Neuronal stem cell (in vitro differentiated cells): ENCODE measurements around the gene PHACTR4.

Source experiments
- DNase-seq: peaks from one replicate; pipeline ENCODE4 v3.0.0-alpha.2; 2013; ENCODE audit warnings: low spot score
- H2AFZ ChIP-seq: one replicate; pipeline ENCODE4 v1.6.1; 2013; ENCODE audit warnings: mild to moderate bottlenecking, low read length, inconsistent platforms
- H2AK5ac ChIP-seq: 2 replicates; pipeline ENCODE4 v1.6.1; 2013; ENCODE audit warnings: low read depth, mild to moderate bottlenecking, inconsistent platforms, low read length, moderate library complexity, mixed read lengths
- H2BK120ac ChIP-seq: 2 replicates; pipeline ENCODE4 v1.6.1; 2013; ENCODE audit warnings: low read depth, mild to moderate bottlenecking, inconsistent platforms, low read length, moderate library complexity, mixed read lengths
- H2BK12ac ChIP-seq: one replicate; pipeline ENCODE4 v1.6.1; 2013; ENCODE audit warnings: low read length, inconsistent platforms
- H2BK15ac ChIP-seq: 2 replicates; pipeline ENCODE4 v1.6.1; 2013; ENCODE audit warnings: mild to moderate bottlenecking, low read length, inconsistent platforms, mixed read lengths
- H2BK5ac ChIP-seq: one replicate; pipeline ENCODE4 v1.6.1; 2013; ENCODE audit warnings: inconsistent platforms, mild to moderate bottlenecking, low read length, moderate library complexity
- H3K14ac ChIP-seq: one replicate; pipeline ENCODE4 v1.6.1; 2013; ENCODE audit warnings: low read length, inconsistent platforms
- H3K18ac ChIP-seq: 2 replicates; pipeline ENCODE4 v1.6.1; 2013; ENCODE audit warnings: low read length, inconsistent platforms
- H3K23ac ChIP-seq: 2 replicates; pipeline ENCODE4 v1.6.1; 2013; ENCODE audit warnings: low read depth, mild to moderate bottlenecking, mixed read lengths, low read length, inconsistent platforms; ENCODE audit not compliant: poor library complexity
- H3K27ac ChIP-seq: replicated peaks from 3 replicates; pipeline ENCODE4 v1.5.1; 2013; ENCODE audit warnings: low read length, inconsistent platforms
- H3K27me3 ChIP-seq, 3 experiments: 2 replicates each; pipeline ENCODE4 v1.6.1; 2013; ENCODE audit warnings: low read length in 3 of 3, mild to moderate bottlenecking in 2 of 3, inconsistent platforms in 1 of 3, low read depth in 1 of 3, mixed read lengths in 1 of 3, moderate library complexity in 1 of 3; ENCODE audit not compliant: control insufficient read depth in 3 of 3, insufficient read depth in 3 of 3
- H3K36me3 ChIP-seq, 2 donors: replicated peaks in 1 of 2; 2 replicates each; pipeline ENCODE4 v1.6.1; 2013; ENCODE audit warnings: low read length in 2 of 2; ENCODE audit not compliant: control insufficient read depth in 2 of 2, insufficient read depth in 2 of 2
- H3K4ac ChIP-seq: 2 replicates; pipeline ENCODE4 v1.6.1; 2013; ENCODE audit warnings: inconsistent platforms, mild to moderate bottlenecking, low read length, moderate library complexity
- H3K4me1 ChIP-seq, 2 donors: 1 replicate in 1 of 2; 2 replicates in 1 of 2; pipeline ENCODE4 v1.6.1; 2013; ENCODE audit warnings: low read length in 2 of 2, low read depth in 1 of 2; ENCODE audit not compliant: control insufficient read depth in 2 of 2, insufficient read depth in 1 of 2
- H3K4me2 ChIP-seq: one replicate; pipeline ENCODE4 v1.6.1; 2013; ENCODE audit warnings: mild to moderate bottlenecking, low read length, inconsistent platforms; ENCODE audit not compliant: insufficient read depth, poor library complexity, severe bottlenecking
- H3K4me3 ChIP-seq, 2 donors: 2 replicates each; pipeline ENCODE4 v1.5.1; 2013; ENCODE audit warnings: low read length in 2 of 2, mild to moderate bottlenecking in 2 of 2, inconsistent platforms in 1 of 2, moderate library complexity in 1 of 2
- H3K79me1 ChIP-seq: one replicate; pipeline ENCODE4 v1.6.1; 2013; ENCODE audit warnings: low read depth, mild to moderate bottlenecking, inconsistent platforms, low read length, moderate library complexity
- H3K9ac ChIP-seq: one replicate; pipeline ENCODE4 v1.6.1; 2013; ENCODE audit warnings: mild to moderate bottlenecking, low read depth, low read length, inconsistent platforms; ENCODE audit not compliant: poor library complexity
- H3K9me3 ChIP-seq, 2 donors: replicated peaks in 1 of 2; 2 replicates each; pipeline versions ENCODE3 to v1.6.1; 2013; ENCODE audit warnings: low read length in 2 of 2, mild to moderate bottlenecking in 2 of 2, inconsistent platforms in 1 of 2, low read depth in 1 of 2, mixed read lengths in 1 of 2, moderate library complexity in 1 of 2; ENCODE audit not compliant: control insufficient read depth in 2 of 2, insufficient read depth in 1 of 2
- H4K8ac ChIP-seq: one replicate; pipeline ENCODE4 v1.6.1; 2013; ENCODE audit warnings: low read depth, mild to moderate bottlenecking, inconsistent platforms, low read length, moderate library complexity
- H4K91ac ChIP-seq: one replicate; pipeline ENCODE4 v1.6.1; 2013; ENCODE audit warnings: low read length, low read depth, mild to moderate bottlenecking, inconsistent platforms; ENCODE audit not compliant: poor library complexity
- WGBS, 2 donors: extraction: QIAGEN DNeasy Blood & Tissue Kit; methylation state at CpG; one replicate each; pipeline ENCODE4 v1.1.7; 2013; ENCODE audit warnings: missing lambda C conversion rate in 2 of 2, mixed read lengths in 1 of 2; ENCODE audit not compliant: insufficient read length in 2 of 2, insufficient replicate concordance in 1 of 2; ENCODE audit errors: extremely low coverage in 2 of 2; 5-methylcytosine and 5-hydroxymethylcytosine counted together

Gene PHACTR4

DNA sequence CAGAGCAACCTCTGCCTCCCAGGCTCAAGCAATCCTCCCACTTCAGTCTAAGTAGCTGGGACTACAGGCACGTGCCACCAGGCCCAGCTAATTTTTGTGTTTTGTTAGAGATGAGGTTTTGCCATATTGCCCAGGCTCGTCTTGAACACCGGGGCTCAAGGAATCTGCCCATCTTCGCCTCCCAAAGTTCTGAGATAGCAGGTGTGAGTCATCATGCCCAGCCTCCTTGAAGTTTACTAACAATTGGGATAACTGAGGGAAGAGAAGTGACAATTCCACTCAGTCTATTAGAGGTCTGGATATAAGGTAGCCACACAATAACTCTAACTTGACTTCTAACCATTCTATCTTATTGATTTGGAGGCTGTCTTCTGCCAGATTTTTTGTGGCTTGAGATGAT, 130.0 kb downstream of the PHACTR4 start:
- no CpG with 5 or more reads among the region's 4 CpGs for WGBS, 2 donors
- H4K8ac ChIP-seq: no peak overlapping the region
- H2BK120ac ChIP-seq: no peak overlapping the region
- no peak overlapping the region for H2AFZ ChIP-seq
- H3K9me3 ChIP-seq: no peaks in the 10 kb centered on the region
- no peaks in the 10 kb centered on the region for H3K4me1 ChIP-seq
- H3K14ac ChIP-seq: no peak overlapping the region
- H3K4ac ChIP-seq: no peak overlapping the region
- no peak overlapping the region for H3K9ac ChIP-seq
- H3K4me2 ChIP-seq: no peak overlapping the region
- no peaks in the 10 kb centered on the region for H3K27me3 ChIP-seq
- H2AK5ac ChIP-seq: no peak overlapping the region
- H4K91ac ChIP-seq: no peak overlapping the region
- no peaks in the 10 kb centered on the region for H3K79me1 ChIP-seq
- H3K27ac ChIP-seq: no peak overlapping the region
- H3K18ac ChIP-seq: no peak overlapping the region
- H2BK15ac ChIP-seq: no peak overlapping the region
- H3K23ac ChIP-seq: no peak overlapping the region
- no peak overlapping the region for H3K4me3 ChIP-seq
- peaks cover 15 to 52% of the 10 kb centered on the region in 2 donors for H3K36me3 ChIP-seq
- H2BK5ac ChIP-seq: no peak overlapping the region
- H2BK12ac ChIP-seq: no peak overlapping the region
- no peak for DNase-seq

DNA sequence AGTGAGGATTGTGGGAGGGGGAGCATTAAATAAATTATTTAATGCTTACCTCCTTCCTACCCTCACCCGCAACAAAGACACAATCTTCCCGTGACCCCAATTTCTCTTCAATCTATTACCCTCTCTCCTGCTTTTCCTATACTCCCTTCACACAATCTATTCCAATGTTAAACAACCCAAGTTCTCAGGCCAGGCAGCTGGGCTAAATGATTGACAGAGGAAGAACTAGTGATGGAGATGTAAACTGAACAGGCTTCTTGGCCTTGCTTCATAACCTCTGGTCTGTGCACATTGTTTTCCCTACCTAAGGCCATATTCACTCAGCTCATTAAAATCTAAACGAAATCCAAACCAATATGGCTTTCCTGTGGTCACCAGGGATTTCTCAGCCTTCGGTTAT, 132.4 kb downstream of the PHACTR4 start:
- Histone ChIP-seq H3K9ac (no peak overlapping the region), H3K4me3 (no peak overlapping the region), H3K36me3 (peaks cover 4 to 32% of the 10 kb centered on the region in 2 donors), H3K27me3 (no peaks in the 10 kb centered on the region), H3K18ac (no peak overlapping the region), H4K8ac (no peak overlapping the region), H2BK120ac (no peak overlapping the region), H2BK5ac (no peak overlapping the region), H2AFZ (no peak overlapping the region), H3K9me3 (no peaks in the 10 kb centered on the region), H2AK5ac (no peak overlapping the region), H3K27ac (no peak overlapping the region), H3K79me1 (no peaks in the 10 kb centered on the region), H3K14ac (no peak overlapping the region), H3K4me1 (peaks cover 0 to under 1% of the 10 kb centered on the region in 2 donors), H4K91ac (no peak overlapping the region), H2BK15ac (no peak overlapping the region), H3K4ac (no peak overlapping the region), H2BK12ac (no peak overlapping the region), H3K4me2 (no peak overlapping the region), H3K23ac (no peak overlapping the region)
- 100% methylated on average over 1 of the region's 4 CpGs; no CpG with 5 or more reads in 1 of the 2 donors for WGBS, 2 donors
- DNase-seq: no peak

DNA sequence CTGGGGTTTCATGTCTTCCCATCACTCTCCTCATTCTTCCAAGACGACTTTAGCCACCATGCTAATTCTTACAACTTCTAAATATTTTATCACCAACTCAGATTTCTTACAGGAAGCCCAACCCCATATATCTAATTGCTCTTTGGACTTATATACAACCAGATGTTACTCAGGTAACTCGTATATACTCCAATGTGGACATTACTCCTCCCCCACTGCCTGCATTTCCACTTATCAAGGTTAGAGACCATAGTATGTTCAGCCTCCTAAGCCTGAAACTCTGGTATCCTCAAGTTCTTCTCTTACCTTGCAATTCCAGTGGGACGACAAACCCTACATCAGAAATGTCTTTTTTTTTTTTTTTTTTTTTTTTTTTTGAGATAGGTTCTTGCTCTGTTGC, 133.6 kb downstream of the PHACTR4 start:
- no peak overlapping the region for H3K4me2 ChIP-seq
- no peak overlapping the region for H3K4ac ChIP-seq
- H3K14ac ChIP-seq: no peak overlapping the region
- 100% methylated on average over 1 of the region's 3 CpGs; no CpG with 5 or more reads in 1 of the 2 donors for WGBS, 2 donors
- H2BK12ac ChIP-seq: no peak overlapping the region
- H2BK15ac ChIP-seq: no peak overlapping the region
- no peak overlapping the region for H4K8ac ChIP-seq
- H3K18ac ChIP-seq: no peak overlapping the region
- no peak for DNase-seq
- H3K79me1 ChIP-seq: no peaks in the 10 kb centered on the region
- H3K9ac ChIP-seq: no peak overlapping the region
- no peak overlapping the region for H3K27ac ChIP-seq
- no peaks in the 10 kb centered on the region for H3K27me3 ChIP-seq
- no peak overlapping the region for H3K23ac ChIP-seq
- no peak overlapping the region for H2BK120ac ChIP-seq
- H2AK5ac ChIP-seq: no peak overlapping the region
- H3K4me3 ChIP-seq: no peak overlapping the region
- H3K9me3 ChIP-seq: no peaks in the 10 kb centered on the region
- H2BK5ac ChIP-seq: no peak overlapping the region
- peaks cover 2 to 34% of the 10 kb centered on the region in 2 donors for H3K36me3 ChIP-seq
- H4K91ac ChIP-seq: no peak overlapping the region
- peaks cover 2 to 9% of the 10 kb centered on the region in 2 donors for H3K4me1 ChIP-seq
- H2AFZ ChIP-seq: no peak overlapping the region

DNA sequence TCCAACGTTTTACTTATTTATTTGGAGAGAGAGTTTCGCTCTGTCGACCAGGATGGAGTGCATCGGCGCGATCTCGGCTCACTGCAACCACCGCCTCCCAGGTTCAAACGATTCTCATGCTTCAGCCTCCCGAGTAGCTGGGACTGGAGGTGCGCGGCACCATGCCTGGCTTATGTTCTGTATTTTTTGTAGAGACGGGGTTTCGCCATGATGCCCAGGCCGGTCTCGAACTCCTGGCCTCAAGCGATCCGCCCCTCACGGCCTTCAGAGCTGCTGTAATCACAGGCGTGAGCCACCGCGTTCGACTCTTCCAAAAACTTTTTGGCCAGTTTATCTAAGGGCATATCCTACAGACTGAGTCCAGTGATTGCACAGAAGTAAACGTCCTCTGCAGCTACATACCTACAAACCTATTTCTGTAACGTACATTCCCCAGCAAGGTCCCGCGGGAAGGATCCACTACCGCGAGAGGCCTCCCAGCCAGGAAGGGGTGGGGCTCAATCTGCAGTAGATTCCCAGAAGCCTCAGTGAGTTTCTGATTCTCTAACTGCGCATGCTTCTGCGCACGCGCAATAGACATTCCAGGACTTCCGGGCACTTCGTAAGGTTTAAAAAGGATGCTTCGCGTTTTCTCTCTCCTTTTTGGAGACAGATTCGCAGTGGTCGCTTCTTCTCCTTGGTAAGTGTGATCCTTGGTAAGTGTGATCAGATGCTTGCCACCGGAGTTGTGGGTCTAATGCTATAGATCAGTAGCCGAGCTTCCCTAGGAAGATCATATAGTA, 136.1 kb downstream of the PHACTR4 start, which contains the start of gene RCC1:
TSS of gene RCC1 (plus strand) at position 638 of the 782 bp plus-strand sequence. CDS start 23,824 bp downstream, outside the sequence.
- Histone ChIP-seq H3K4me3 (peak within 1 kb of the TSS; percentile 71 to 91), H3K23ac (peak within 1 kb of the TSS; percentile 17), H2BK15ac (no peak within 1 kb of the TSS), H3K4ac (no peak within 1 kb of the TSS), H2BK5ac (no peak within 1 kb of the TSS), H3K4me2 (peak within 1 kb of the TSS; percentile 76), H3K9me3 (peaks cover 2 to 3% of the 10 kb centered on the region in 2 donors), H3K79me1 (no peaks in the 10 kb centered on the region), H3K27ac (peak within 1 kb of the TSS; percentile 62), H2AK5ac (no peak within 1 kb of the TSS), H2BK120ac (no peak within 1 kb of the TSS), H3K14ac (no peak within 1 kb of the TSS), H3K36me3 (peaks cover 20 to 39% of the 10 kb centered on the region in 2 donors), H3K27me3 (no peaks in the 10 kb centered on the region), H3K4me1 (peaks cover 9 to 19% of the 10 kb centered on the region in 2 donors), H4K8ac (no peak within 1 kb of the TSS), H3K18ac (no peak within 1 kb of the TSS), H3K9ac (peak within 1 kb of the TSS; percentile 83), H2AFZ (peak within 1 kb of the TSS; percentile 86), H2BK12ac (no peak within 1 kb of the TSS), H4K91ac (no peak within 1 kb of the TSS)
- DNase-seq: peak; percentile 98
- no CpG with 5 or more reads among the region's 41 CpGs for WGBS, 2 donors
